ENCODE results near the gene ZNF546. TPM values are rescaled to one million over a fixed set of nuclear protein-coding genes. Genes with fewer than 3 reads are reported as not detected.
"Not testable (repeated sequence)": the region's sequence is repeated elsewhere in the genome, so short reads cannot be mapped to it uniquely, and the experiment has no call there.

ZNF546 gene
- 4.7 TPM for total RNA-seq

DNA sequence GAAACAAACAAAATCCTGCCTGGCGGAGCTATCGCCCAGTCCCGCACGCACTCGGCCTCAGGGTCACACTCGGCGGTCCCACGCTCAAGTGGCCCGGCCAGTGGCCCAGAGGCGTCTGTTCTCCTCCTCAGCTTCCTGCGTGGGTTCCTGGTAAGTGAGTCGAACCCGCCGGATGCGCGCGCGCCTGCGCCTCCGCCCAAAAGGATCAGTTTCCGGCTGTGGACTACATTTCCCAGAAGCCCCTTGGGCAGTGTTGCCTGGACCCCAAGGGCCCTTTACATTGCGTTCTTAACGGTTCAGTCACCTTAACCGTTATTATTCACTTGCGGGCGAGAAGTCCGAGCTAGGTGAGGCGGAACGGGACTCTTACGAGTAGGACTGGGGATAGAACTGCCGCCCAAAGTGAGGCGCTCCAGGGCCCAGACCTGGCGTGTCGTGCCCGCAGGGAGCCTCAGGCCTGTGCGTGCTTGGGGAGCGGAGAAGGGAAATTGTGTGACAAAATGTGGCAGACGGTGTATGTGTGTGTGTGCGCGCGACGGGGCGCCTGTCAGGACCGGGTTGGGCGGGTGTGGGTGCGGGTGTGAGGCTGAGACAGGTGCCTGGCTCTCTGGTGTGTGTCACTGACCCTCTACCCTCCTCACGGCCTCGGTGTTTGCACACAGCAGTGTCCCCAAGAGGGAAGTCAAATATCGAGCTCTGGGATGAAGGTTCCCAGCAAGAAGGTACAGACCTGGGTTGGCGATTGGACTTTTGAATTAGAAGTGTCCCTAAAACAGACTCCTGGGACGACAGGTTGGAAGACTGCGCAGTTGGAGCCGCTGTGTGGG, at the start of gene ZNF546:
Gene ZNF546 (plus strand): TSS at position 250 of the 827 bp plus-strand sequence. CDS start 1,267 bp downstream, outside the sequence.
- DNase-seq (ENCODE audit: low spot score) (peak; percentile 94), ATAC-seq (peak; percentile 97)

DNA sequence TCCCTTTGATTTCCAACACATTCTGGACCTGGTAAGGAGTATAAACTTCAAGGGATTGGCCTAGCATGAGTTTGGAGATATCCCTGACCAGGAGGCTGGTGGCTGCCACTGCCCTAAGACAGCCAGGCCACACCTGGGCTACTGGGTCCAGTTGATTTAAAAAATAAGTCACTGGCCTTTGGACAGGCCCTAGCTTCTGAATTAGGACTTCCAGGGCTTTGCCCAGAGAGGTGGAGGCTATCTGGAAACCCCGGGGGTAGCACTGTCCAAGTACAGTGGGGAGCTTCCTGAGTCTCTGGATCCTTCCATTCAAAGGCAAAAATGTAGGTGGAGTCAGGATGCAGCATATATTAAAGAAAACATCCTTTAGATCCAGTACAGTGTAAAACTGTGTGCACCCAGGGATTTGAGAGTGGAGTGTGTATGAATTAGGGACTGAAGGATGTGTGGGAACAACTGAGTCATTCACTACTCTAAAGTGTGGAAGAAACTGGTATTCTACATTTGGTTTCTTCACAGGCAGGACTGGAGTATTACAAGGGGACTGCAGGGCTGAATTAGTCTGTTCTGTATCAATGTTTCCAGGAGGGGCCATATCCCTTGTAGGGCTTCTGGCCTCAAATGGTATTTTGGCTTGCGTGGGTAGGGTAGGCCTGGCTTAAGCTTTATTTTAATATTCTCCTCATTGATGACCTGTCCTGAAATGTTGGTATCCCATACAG, 47.7 kb upstream of the ZNF546 start:
- DNase-seq (ENCODE audit: low spot score) (peak; percentile 12), ATAC-seq (no peak)

DNA sequence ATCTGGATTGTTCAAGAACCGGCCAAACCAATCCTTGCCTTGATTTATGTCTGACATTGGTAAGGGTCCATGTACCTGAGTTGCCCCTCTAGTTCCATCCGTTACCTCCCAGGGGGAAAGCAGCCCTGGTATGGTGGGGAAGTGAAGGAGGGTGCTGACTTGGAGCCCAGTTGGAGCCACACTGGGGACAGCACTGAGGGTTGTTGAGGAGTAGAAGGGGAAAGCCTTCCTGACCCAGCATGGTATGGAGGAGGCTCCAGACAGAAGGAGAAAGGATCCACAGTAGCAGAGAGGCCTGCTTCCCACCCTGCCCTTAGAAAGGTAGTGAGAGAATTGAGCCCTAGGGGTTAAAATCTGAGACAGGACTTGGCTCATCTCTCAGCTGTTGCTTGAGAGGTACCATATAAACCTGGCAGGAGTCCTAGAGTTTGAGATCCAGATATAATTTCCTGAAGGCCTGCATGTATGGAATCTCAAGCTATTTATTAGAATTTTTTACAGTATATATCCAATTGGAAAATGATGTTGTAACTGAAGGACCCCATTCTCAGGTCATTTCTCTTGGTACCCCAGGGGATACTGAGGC, 45.7 kb upstream of the ZNF546 start:
- DNase-seq (ENCODE audit: low spot score) (peak; percentile 16), ATAC-seq (no peak)

DNA sequence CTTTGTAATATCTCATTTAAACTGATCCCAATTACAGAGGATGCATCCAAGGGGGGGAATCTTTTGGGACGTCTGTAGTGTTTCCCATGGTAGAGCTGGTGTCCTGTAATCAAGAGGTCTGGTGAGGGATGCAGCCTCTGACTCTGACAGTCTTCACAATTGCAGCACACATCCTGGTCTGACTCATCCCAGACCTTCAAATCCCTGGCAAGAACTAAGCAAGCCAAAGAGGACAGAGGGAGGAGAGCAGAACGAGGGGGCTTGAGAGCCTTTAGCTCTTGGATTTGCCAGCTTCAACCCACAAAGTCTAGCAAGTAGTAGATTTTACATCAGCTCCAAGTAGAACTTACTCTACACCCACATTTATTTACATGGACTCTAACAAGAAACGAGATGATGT, 45.2 kb upstream of the ZNF546 start:
- DNase-seq (ENCODE audit: low spot score) (peak; percentile 5), ATAC-seq (no peak)

DNA sequence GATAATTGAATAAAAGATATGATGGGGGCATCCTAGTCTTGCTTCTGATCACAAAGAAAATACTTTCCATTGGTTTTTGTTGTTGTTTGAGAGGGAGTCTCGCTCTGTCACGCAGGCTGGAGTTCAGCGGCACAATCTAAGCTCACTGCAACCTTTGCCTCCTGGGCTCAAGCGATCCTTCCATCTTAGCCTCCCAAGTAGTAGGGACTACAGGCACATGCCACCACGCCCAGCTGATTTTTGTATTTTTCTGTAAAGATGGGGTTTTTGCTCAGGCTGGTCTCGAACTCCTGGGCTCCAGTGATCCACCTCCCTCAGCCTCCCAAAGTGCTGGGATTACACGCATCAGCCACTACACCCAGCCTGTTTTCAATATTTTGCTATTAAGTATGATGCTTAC, 42.9 kb upstream of the ZNF546 start:
- ATAC-seq = no peak
- DNase-seq (ENCODE audit: low spot score) = peak; percentile 14

DNA sequence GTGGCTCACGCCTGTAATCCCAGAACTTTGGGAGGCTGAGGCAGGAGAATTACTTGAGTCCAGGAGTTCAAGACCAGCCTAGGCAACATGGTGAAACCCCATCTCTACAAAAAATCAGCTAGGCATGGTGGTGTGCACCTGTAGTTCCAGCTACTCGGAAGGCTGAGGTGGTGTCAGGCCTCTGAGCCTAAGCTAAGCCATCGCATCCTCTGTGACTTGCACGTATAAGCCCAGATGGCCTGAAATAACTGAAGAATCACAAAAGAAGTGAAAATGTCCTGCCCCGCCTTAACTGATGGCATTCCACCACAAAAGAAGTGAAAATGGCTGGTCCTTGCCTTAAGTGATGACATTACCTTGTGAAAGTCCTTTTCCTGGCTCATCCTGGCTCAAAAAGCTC, 39.0 kb upstream of the ZNF546 start:
- DNase-seq (ENCODE audit: low spot score); ATAC-seq: not testable (repeated sequence)

DNA sequence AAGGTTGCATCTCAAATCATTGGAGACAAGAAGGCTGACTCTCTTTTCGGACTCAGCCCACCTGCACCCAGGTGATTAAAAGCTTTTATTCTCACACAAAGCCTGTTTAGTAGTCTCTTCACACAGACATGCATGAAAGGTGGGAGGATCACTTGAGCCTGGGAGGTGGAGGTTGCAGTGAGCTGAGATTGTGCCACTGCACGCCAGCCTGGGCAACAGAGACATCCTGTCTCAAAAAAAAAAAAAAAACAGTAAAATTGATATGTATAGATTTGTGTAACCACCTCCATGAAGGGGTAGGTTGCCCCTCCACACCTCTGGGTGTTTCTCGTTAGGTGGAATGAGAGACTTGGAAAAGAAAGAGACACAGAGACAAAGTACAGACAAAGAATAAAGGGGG, 37.9 kb upstream of the ZNF546 start:
- ATAC-seq = not testable (repeated sequence)

DNA sequence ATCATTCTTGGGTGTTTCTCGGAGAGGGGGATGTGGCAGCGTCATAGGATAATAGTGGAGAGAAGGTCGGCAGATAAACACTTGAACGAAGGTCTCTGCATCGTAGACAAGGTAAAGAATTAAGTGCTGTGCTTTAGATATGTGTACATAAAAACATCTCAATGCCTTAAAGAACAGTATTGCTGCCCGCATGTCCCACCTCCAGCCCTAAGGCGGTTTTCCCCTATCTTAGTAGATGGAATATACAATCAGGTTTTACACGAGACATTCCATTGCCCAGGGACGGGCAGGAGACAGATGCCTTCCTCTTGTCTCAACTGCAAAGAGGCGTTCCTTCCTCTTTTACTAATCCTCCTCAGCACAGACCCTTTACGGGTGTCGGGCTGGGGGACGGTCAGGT, 37.5 kb upstream of the ZNF546 start:
- DNase-seq (ENCODE audit: low spot score) = peak; percentile 10
- ATAC-seq = not testable (repeated sequence)

More for the DNA sequence above, 37.9 kb upstream of the ZNF546 start:
- peak; percentile 14 for DNase-seq (ENCODE audit: low spot score)

DNA sequence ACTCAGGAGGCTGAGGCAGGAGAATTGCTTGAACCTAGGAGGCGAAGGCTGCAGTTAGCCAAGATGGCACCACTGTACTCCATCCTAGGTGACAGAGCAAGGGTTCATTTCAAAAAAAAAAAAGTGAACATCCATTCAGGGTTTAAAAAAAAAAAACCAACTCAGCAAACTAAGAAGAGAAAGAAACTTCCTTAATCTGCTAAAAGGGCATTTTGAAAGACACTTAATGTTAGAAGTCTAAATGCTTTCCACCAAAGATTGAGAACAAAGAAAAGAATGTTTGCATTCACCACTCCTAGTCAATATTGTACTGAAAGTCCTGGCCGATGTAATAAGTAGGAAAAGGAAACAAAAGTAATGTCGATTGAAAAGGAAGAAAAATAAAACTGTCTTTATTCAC, 33.0 kb upstream of the ZNF546 start:
- DNase-seq (ENCODE audit: low spot score) (no peak), ATAC-seq (no peak)

DNA sequence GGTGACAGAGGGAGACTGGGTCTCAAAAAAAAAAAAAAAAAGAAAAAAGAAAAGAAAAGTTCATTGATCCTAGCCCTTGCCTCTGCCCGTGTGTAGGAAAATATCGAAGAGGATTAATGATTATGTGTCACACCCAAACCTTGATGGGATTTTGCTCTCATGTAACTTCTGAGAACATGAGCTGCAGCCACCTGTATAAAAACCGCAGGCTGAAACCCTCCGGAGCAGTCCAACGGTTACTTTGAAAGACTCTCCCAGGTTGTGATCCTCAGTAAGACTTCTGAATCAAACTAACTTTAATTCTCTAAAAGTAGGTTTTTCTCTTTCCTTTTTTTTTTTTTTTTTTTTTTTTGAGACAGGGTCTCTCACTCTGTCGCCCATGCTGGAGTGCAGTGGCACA, 30.2 kb upstream of the ZNF546 start:
- DNase-seq (ENCODE audit: low spot score) = no peak
- no peak for ATAC-seq

DNA sequence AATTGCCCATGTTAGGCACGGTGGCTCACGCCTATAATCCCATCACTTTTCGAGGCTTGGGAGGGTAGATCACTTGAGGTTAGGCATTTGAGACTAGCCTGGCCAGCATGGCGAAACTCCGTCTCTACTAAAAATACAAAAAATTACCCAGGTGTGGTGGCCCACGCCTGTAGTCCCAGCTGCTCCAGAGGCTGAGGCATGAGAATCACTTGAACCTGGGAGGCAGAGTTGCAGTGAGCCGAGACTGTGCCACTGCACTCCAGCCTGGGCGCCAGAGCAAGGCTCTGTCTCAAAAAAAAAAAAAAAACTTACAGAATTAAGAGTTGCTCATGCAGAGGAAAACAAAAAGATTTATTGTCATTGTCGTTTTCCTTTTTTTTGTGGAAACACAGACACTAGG, 29.3 kb upstream of the ZNF546 start:
- ATAC-seq (no peak), DNase-seq (ENCODE audit: low spot score) (no peak)

DNA sequence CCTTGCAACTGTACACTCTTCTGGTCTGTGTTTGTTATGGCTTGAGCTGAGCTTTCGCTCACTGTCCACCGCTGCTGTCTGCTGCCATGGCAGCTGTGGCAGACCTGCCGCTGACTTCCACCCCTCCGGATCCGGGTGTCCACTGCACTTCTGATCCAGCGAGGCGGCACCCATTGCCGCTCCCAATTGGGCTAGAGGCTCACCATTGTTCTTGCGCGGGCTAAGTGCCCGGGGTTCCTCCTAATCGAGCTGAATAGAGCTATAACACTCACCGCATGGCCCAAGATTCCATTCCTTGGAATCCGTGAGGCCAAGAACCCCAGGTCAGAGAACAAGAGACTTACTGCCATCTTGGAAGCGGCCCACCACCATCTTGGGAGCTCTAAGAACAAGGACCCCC, 28.1 kb upstream of the ZNF546 start:
- DNase-seq (ENCODE audit: low spot score) (no peak), ATAC-seq (no peak)

DNA sequence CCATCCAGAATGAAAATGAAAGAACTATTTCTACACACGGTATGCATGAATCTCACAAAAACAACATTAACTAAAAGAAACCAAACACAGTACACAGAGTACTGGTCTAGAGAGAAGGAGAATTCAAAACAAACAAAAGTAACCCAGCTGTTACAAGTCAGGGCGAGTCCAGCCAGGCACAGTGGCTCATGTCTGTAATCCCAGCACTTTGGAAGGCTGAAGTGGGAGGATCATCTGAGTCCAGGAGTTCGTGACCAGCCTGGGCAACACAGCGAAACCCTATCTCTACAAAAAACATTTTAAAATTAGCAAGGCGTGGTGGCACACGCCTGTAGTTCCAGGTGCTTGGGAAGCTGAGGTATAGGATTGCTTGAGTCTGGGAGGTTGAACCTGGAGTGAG, 27.6 kb upstream of the ZNF546 start:
- ATAC-seq (no peak), DNase-seq (ENCODE audit: low spot score) (no peak)

DNA sequence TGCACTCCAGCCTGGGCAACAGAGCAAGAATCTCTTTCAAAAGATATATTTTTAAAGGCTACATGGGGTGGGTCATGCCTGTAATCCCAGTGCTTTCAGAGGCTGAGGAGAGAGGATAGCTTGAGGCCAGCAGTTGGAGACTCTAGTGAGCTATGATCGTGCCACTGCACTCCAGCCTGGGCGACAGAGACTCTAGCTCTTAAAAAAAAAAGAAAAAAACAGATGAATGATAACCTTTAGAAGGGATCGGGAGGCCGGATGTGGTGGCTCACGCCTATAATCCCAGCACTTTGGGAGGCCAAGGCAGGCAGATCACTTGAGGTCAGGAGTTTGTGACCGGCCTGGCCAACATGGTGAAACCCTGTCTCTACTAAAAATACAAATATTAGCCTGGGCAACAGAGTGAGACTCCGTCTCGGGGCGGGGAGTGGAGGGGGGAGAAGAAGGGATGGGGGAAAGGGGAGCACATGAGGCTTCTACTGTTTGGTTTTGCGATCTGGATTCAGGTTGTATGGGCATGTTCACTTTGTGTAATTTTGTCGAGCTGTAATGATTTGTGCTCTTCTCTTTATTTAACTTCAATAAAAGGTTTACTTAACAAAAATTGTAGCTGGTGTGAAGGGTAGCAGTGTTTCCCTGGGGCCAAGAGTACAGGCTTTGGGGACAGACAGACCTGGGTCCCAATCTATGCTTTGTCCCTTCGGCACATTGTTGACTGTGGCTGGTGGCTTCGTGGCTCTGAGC, 27.0 kb upstream of the ZNF546 start:
- no peak for DNase-seq (ENCODE audit: low spot score)
- no peak for ATAC-seq

DNA sequence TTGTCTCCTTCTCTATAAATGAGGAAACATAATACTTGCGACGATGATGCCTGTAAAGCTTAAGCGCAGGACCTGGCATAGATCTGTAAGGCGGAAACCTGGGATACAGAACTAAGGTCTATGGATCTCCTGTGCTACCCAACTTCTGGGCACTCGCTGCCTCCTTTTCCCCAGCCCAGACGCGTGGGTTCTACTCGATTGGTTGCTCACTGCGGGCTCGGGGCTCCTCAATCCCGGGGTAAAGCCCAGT, 26.5 kb upstream of the ZNF546 start:
- ATAC-seq (peak; percentile 39), DNase-seq (ENCODE audit: low spot score) (no peak)

DNA sequence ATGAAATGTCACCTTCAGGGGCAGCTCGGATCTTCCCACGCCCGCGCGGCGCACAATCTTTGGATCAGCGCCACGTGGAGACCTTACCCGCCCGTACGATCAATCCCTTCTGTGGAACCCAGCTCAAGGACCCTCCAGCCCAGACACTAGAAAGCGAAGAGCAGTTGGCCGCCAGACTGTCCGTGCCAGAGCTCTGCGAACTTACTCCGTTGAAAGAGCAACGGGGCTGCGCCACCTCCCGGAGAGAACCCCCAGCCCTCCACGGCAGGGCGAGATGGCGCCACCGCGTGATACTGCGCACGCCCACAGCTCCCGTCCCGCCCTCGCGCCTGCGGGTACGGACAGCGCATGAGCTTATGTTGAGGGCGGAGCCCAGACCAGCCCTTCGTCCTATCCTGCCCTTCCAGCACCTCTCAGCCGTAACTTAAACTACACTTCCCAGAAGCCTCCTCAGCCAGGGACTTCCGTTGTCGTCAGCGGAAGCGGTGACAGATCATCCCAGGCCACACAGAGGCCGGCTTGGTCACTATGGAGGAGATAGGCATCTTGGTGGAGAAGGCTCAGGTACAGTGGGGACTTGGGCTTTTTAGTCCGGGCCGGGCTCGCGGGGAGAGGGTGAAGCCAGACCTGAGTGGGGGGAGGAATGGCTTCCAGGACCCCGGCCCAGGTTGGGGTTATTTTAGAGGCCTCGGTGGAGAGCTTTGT, 26.0 kb upstream of the ZNF546 start, which contains the start of gene PSMC4:
Gene PSMC4 (plus strand): TSS at position 491 of the 705 bp plus-strand sequence. CDS start 38 bp downstream, at position 529.
- ATAC-seq (peak; percentile 97), DNase-seq (ENCODE audit: low spot score) (peak; percentile 99)

DNA sequence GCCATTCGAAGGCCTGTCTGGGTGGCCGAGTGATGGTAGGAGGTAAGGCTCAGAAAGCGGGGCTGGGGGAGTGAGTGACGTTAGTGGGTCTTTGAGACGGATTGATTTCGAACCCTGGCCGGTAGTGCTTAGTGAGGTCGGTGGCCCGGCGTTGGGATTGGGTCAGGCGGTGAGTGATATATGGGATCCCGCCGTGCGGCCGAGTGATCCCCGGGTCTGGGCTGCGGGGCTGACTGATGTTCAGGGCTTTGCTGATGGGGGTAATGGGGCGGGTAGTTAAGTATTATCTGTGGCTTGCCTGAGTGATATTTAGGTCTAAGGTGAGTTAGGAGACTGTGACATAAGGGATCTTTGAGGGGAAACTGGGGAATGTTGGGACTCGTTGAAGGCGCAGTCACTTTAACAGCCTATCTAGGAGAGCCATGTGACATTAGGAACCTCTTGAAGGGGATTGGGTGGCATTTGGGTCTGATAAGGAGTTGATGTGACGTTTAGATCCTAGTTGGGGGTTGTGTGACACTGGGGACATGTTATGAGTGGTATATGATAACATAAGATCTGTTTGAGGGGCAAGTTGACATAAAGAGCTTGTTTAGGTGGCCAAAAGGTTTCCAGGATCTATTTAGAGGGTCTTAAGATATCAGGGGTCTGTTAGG, 25.4 kb upstream of the ZNF546 start:
- ATAC-seq = no peak
- DNase-seq (ENCODE audit: low spot score) = no peak

DNA sequence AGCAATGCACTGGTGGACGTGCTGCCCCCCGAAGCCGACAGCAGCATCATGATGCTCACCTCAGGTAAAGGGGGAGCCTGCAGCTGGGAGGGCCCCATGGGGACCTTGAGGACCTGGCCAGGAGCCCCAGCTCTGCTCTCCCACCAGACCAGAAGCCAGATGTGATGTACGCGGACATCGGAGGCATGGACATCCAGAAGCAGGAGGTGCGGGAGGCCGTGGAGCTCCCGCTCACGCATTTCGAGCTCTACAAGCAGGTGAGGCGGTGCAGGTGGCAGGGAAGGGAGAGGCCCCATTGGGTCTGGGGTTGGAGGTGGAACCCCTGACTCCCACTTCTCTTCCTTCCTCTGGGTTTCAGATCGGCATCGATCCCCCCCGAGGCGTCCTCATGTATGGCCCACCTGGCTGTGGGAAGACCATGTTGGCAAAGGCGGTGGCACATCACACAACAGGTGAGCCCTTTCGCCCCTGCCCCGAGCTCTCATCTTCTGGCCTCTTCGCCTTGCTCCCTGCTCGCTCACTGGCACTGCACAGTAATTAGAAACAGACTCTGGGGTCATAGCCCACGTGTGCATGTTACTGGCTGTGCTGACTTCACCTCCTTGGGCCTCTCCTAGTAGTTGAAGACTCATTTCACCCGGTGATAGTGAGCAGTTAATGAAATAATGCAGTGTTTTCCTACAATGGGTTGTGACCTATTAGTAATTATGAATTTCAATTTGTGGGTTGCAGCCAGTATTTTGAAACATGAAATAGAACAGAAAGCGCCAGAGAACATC, 22.3 kb upstream of the ZNF546 start:
- DNase-seq (ENCODE audit: low spot score) = no peak
- no peak for ATAC-seq

DNA sequence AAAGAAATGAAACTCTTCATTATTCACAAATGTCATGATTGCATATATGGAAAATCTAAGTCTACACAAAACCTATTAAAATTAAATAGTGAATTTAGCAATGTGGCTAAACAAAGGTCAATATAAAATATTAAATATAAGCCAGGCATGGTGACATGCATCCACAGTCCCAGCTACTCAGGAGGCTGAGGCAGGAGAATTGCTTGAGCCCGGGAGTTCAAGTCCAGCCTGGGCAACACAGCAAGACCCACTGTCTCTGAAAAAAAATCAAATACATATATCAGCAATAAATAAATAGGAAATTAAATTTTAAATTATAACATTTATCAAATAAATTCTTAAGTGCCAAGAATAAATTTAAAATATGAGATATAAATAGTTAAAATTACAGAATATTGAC, 14.0 kb upstream of the ZNF546 start:
- ATAC-seq (no peak), DNase-seq (ENCODE audit: low spot score) (no peak)

All from left lobe of liver (tissue), 2 donors.